Panc1 (cell line): ENCODE results near the gene DEDD2. TPM values are rescaled to one million over a fixed set of nuclear protein-coding genes. Genes with fewer than 3 reads are reported as not detected.

Source experiments
- ATAC-seq: fragments of 200-7000 bp; cut with Tn5 transposase; 2 replicates; pipeline ENCODE4 v1.9.1; 2020; ENCODE audit warnings: mild to moderate bottlenecking, moderate library complexity
- BruUV-seq: library from RNA; stranded (reverse); fragments of 400-500 nt; replicated peaks from 2 replicates; lab custom pipeline; 2021; lab: Mats Ljungman, UMichigan
- CTCF ChIA-PET: fragments of 300-600 bp; sonication (Branson Sonifier 250); formaldehyde crosslinking; loops from one replicate; lab custom pipeline; 2022; ENCODE audit warnings: antibody characterized with exemption; lab: Charles Lee
- POLR2A ChIA-PET: fragments of 300-600 bp; sonication (Branson Sonifier 250); formaldehyde crosslinking; loops from one replicate; lab custom pipeline; 2022; ENCODE audit warnings: antibody characterized with exemption; lab: Charles Lee
- DNase-seq: peaks from one replicate; pipeline ENCODE4 v3.0.0-alpha.2; 2010; ENCODE audit warnings: low read depth, low spot score
- H3K27ac ChIP-seq: 2 replicates; pipeline ENCODE4 v1.5.1; 2011; ENCODE audit warnings: mild to moderate bottlenecking, low read length, inconsistent platforms
- H3K27me3 ChIP-seq: fragments of 200-500 bp; sonication (Bioruptor generic); 2 replicates; pipeline ENCODE4 v1.6.0; 2014; ENCODE audit warnings: low read length, inconsistent platforms; ENCODE audit not compliant: control insufficient read depth, insufficient read depth
- H3K36me3 ChIP-seq: fragments of 200-500 bp; sonication (Bioruptor generic); 2 replicates; pipeline ENCODE4 v1.5.1; 2014; ENCODE audit warnings: inconsistent platforms, mild to moderate bottlenecking, low read length, moderate library complexity; ENCODE audit not compliant: control insufficient read depth, insufficient read depth
- H3K4me1 ChIP-seq: 2 replicates; pipeline ENCODE4 v1.5.1; 2011; ENCODE audit warnings: inconsistent platforms, mild to moderate bottlenecking, low read length, moderate library complexity; ENCODE audit not compliant: control insufficient read depth, insufficient read depth
- H3K4me3 ChIP-seq, 2 experiments: 2 replicates each; pipeline ENCODE4 v1.5.1; 2011 to 2012; ENCODE audit warnings: low read depth in 2 of 2, low read length in 2 of 2, mild to moderate bottlenecking in 2 of 2, inconsistent platforms in 1 of 2, moderate library complexity in 1 of 2
- H3K9me3 ChIP-seq: fragments of 200-500 bp; sonication (Bioruptor generic); 2 replicates; pipeline ENCODE4 v1.5.1; 2014; ENCODE audit warnings: low read depth, mild to moderate bottlenecking, inconsistent platforms, low read length, moderate library complexity; ENCODE audit not compliant: control insufficient read depth, insufficient read depth
- CTCF ChIP-seq: fragments of 450-650 bp; IDR thresholded peaks from 2 replicates; pipeline ENCODE4 v1.5.1; 2017; ENCODE audit warnings: mild to moderate bottlenecking
- POLR2AphosphoS5 ChIP-seq: IDR thresholded peaks from 2 replicates; pipeline ENCODE4 v1.6.1; 2012; ENCODE audit warnings: mild to moderate bottlenecking, low read depth, low read length, moderate library complexity
- REST ChIP-seq, 2 experiments: IDR thresholded peaks; 2 replicates each; pipeline ENCODE4 v1.6.1; 2011 to 2012; ENCODE audit warnings: low read depth in 2 of 2, control low read depth in 1 of 2, low read length in 1 of 2, mild to moderate bottlenecking in 1 of 2, moderate library complexity in 1 of 2; ENCODE audit not compliant: insufficient read depth in 1 of 2
- SIN3A ChIP-seq: IDR thresholded peaks from 2 replicates; pipeline ENCODE4 v1.6.1; 2012; ENCODE audit warnings: low read depth, mild to moderate bottlenecking, low read length, moderate library complexity, borderline replicate concordance; ENCODE audit not compliant: insufficient read depth
- TCF7L2 ChIP-seq: IDR thresholded peaks from 2 replicates; pipeline ENCODE4 v1.6.1; 2011; ENCODE audit warnings: mild to moderate bottlenecking, low read depth, low read length, inconsistent platforms
- in situ Hi-C: cut with HindIII; loops from 2 replicates; pipeline ENCODE4 v1.10.0; 2016; ENCODE audit warnings: low sequenced_read_pairs, low pct_unique_long_range_greater_than_20kb
- intact Hi-C: fragments of 100-400 bp; cut with micrococcal nuclease; formaldehyde crosslinking; loops from one replicate; pipeline ENCODE4 v1.10.0; 2022; ENCODE audit not compliant: unreplicated experiment
- total RNA-seq: library from RNA; stranded (reverse); gene quantifications from one replicate; pipeline ENCODE4 v1.2.1, GENCODE V29; 2021; ENCODE audit not compliant: unreplicated experiment

Gene DEDD2
- total RNA-seq, 1 experiment from 2014 or later, result 13.2 TPM

- ATAC-seq, result no peak
- intact Hi-C loops, result no loop called here
These were observed 23.8 kb downstream of the DEDD2 start for GRCh38 chr19:42193706-42194105.

GRCh38 chr19:42193294-42193693 is 24.2 kb downstream of the DEDD2 start:
- no peak overlapping the region for H3K4me3 ChIP-seq
- H3K27ac ChIP-seq, result no peak overlapping the region
- no peaks in the 10 kb centered on the region for H3K36me3 ChIP-seq
- intact Hi-C loops, result no loop called here
- ChIA-PET POLR2A (no interaction called here), CTCF (no interaction called here)
- TF ChIP-seq POLR2AphosphoS5 (no peak), TCF7L2 (no peak)
- no peak for DNase-seq
- H3K4me1 ChIP-seq, result no peaks in the 10 kb centered on the region
- in situ Hi-C loops, result no loop called here
- H3K9me3 ChIP-seq, result no peaks in the 10 kb centered on the region
- H3K27me3 ChIP-seq, result no peaks in the 10 kb centered on the region
- BruUV-seq, result no TSS peak
- no peak for ATAC-seq

More at GRCh38 chr19:42193706-42194105, 23.8 kb downstream of the DEDD2 start:
- ChIA-PET CTCF (no interaction called here), POLR2A (no interaction called here)
- no peak overlapping the region for H3K4me3 ChIP-seq
- in situ Hi-C loops, result no loop called here
- H3K27me3 ChIP-seq, result no peaks in the 10 kb centered on the region
- no peaks in the 10 kb centered on the region for H3K4me1 ChIP-seq
- TF ChIP-seq REST (IDR thresholded peaks at IDR 0.05; ENCODE audit: insufficient read depth in 1 of 2, low read depth in 2 of 2, low read length in 1 of 2), result no peak
- TF ChIP-seq POLR2AphosphoS5, result no peak
- TF ChIP-seq SIN3A, result no peak
- TF ChIP-seq TCF7L2, result no peak
- no peak for TF ChIP-seq CTCF
- H3K9me3 ChIP-seq, result no peaks in the 10 kb centered on the region
- no TSS peak for BruUV-seq
- no peak overlapping the region for H3K27ac ChIP-seq
- H3K36me3 ChIP-seq, result no peaks in the 10 kb centered on the region
- no peak for DNase-seq

GRCh38 chr19:42191855-42192254 is 25.6 kb downstream of the DEDD2 start:
- no peaks in the 10 kb centered on the region for H3K4me1 ChIP-seq
- no peak overlapping the region for H3K4me3 ChIP-seq
- BruUV-seq, result no TSS peak
- H3K36me3 ChIP-seq, result no peaks in the 10 kb centered on the region
- ATAC-seq (no peak; the same call in 1 of the 2 replicates), DNase-seq (peak; percentile 42)
- in situ Hi-C loops (no loop called here), intact Hi-C loops (no loop called here)
- no peak overlapping the region for H3K27ac ChIP-seq
- CTCF ChIA-PET, result no interaction called here
- TF ChIP-seq REST (IDR thresholded peaks at IDR 0.05; ENCODE audit: insufficient read depth in 1 of 2, low read depth in 2 of 2, low read length in 1 of 2), result no peak
- TF ChIP-seq SIN3A, result no peak
- TF ChIP-seq TCF7L2, result no peak
- TF ChIP-seq POLR2AphosphoS5, result no peak
- no peak for TF ChIP-seq CTCF
- no peaks in the 10 kb centered on the region for H3K27me3 ChIP-seq
- POLR2A ChIA-PET, result no interaction called here
- H3K9me3 ChIP-seq, result no peaks in the 10 kb centered on the region
